Measurements from ENCODE around the gene COPZ1. TPM values are rescaled to one million over a fixed set of nuclear protein-coding genes. Genes with fewer than 3 reads are reported as not detected.

COPZ1 gene
- total and polyA plus RNA-seq, 9 of the 15 experiments (the other 6 are each of a cell fraction or from before 2014, with no cell fraction given) = 137 to 487 (median 233) TPM

DNA sequence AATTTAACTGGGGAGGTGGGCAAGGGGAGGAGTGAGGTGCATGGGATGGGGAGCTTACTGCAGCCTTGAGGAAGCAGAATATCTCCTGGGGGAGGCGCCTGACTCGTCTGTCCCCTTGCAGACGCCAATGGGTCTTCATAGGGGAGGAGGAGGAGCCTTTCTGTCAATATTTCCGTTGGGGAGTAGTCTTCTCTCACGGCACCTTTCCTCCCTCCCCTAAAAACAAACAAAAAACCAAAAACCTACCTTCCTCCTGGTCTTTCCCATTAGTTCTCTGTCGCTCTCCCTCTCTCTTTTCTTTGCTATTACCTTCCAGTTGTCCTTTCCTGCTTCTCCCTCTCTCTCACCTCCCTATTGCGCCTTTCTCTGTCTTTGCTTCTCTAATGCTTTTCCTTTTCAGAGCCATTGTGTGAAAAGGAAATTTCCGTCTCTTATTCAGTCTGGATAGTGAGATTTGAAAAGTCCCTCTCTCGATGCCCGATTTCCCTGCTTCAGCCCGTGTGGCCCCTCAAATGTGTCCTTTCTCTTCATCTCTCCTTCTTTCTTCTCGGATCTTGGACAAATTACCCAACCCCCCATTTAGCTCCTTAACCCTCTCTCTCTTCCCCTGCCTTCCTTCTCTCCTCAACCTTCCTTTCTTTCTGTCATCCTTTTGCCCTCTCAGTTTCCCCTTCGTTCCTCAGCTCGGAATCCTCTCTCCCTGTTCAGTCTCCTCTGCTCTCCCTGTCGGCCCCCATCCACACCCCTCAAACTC lies 33.4 kb downstream of the COPZ1 start (continued):
- TF ChIP-seq THRA (IDR thresholded peaks at IDR 0.05) = no peak
- TF ChIP-seq ZNF232 (CRISPR knock-in tag; IDR thresholded peaks at IDR 0.05) = no peak
- TF ChIP-seq E2F1 (CRISPR knock-in tag; IDR thresholded peaks at IDR 0.05) = no peak
- no peak for TF ChIP-seq CBFB (CRISPR knock-in tag; IDR thresholded peaks at IDR 0.05)
- TF ChIP-seq MIER1 (IDR thresholded peaks at IDR 0.05; ENCODE audit: low read depth) = peak; percentile 78; the same call in 1 of the 2 replicates
- TF ChIP-seq, protein P1, sequence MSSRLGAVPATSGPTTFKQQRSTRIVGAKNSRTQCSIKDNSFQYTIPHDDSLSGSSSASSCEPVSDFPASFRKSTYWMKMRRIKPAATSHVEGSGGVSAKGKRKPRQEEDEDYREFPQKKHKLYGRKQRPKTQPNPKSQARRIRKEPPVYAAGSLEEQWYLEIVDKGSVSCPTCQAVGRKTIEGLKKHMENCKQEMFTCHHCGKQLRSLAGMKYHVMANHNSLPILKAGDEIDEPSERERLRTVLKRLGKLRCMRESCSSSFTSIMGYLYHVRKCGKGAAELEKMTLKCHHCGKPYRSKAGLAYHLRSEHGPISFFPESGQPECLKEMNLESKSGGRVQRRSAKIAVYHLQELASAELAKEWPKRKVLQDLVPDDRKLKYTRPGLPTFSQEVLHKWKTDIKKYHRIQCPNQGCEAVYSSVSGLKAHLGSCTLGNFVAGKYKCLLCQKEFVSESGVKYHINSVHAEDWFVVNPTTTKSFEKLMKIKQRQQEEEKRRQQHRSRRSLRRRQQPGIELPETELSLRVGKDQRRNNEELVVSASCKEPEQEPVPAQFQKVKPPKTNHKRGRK (tag; IDR thresholded peaks at IDR 0.05) = peak; percentile 88
- TF ChIP-seq ZBTB40 (IDR thresholded peaks at IDR 0.05) = peak; percentile 72; the same call in 1 of the 2 replicates
- no peak for TF ChIP-seq ZBTB40 (CRISPR knock-in tag; IDR thresholded peaks at IDR 0.05)
- peak; percentile 71 for TF ChIP-seq ZEB2 (IDR thresholded peaks at IDR 0.05)
- peak; percentile 69 for TF ChIP-seq BRD9 (IDR thresholded peaks at IDR 0.05; ENCODE audit: low read depth, partially characterized antibody)
- TF ChIP-seq PHB2 (IDR thresholded peaks at IDR 0.05; ENCODE audit: low read depth) = peak; percentile 74
- peak; percentile 87 for TF ChIP-seq SUPT5H (IDR thresholded peaks at IDR 0.05)
- no peak for TF ChIP-seq ZNF75A (CRISPR knock-in tag; IDR thresholded peaks at IDR 0.05)
- TF ChIP-seq ELF4 (CRISPR knock-in tag; IDR thresholded peaks at IDR 0.05) = peak; percentile 90
